SK-N-MC (cell line): ENCODE results near the gene ASCC2.
A peak's percentile ranks its signal among the peaks of the same experiment; 100 is the strongest.

ENCODE experiments used
- DNase-seq: peaks from one replicate; pipeline ENCODE4 v3.0.0-alpha.2; 2011; ENCODE audit warnings: low read depth, low spot score
- H3K27ac ChIP-seq: fragments of 200-600 bp; sonication (generic); 2 replicates; pipeline ENCODE4 v1.5.1; 2016; ENCODE audit warnings: mixed run types
- H3K36me3 ChIP-seq: fragments of 200-600 bp; sonication (generic); 2 replicates; pipeline ENCODE4 v1.6.1; 2017; ENCODE audit warnings: antibody characterized with exemption, low read length, mixed read lengths; ENCODE audit not compliant: insufficient read depth
- H3K4me3 ChIP-seq: fragments of 200-600 bp; sonication (generic); 2 replicates; pipeline ENCODE4 v1.5.1; 2016
- H3K9ac ChIP-seq: fragments of 200-600 bp; sonication (generic); 2 replicates; pipeline ENCODE4 v1.8.0; 2017; ENCODE audit warnings: mixed run types, mixed read lengths; ENCODE audit not compliant: insufficient read length
- H3K9me3 ChIP-seq: fragments of 200-600 bp; sonication (generic); 2 replicates; pipeline ENCODE4 v1.6.1; 2017; ENCODE audit warnings: low read depth, mild to moderate bottlenecking, antibody characterized with exemption, low read length, moderate library complexity, mixed read lengths
- EZH2 ChIP-seq: fragments of 200-600 bp; sonication (generic); IDR thresholded peaks from one replicate; pipeline ENCODE4 v1.6.1; 2017; ENCODE audit warnings: antibody characterized with exemption
- FOXP2 ChIP-seq: optimal IDR thresholded peaks from 2 replicates; pipeline ENCODE3; 2011; ENCODE audit warnings: mild to moderate bottlenecking, moderate library complexity; ENCODE audit not compliant: insufficient read depth; ENCODE audit errors: extremely low read length, control extremely low read depth
- POLR2AphosphoS5 ChIP-seq: IDR thresholded peaks from 2 replicates; pipeline ENCODE4 v1.6.1; 2012; ENCODE audit warnings: mild to moderate bottlenecking, low read depth, low read length, borderline replicate concordance

The ASCC2 gene

GRCh38 chr22:29837741-29838598 lies at the start of gene ASCC2:
Gene ASCC2 (minus strand): TSS chr22:29838274. CDS start chr22:29832325, 5,949 bp downstream.
- TF ChIP-seq EZH2 (no peak), FOXP2 (no peak), POLR2AphosphoS5 (peak; percentile 93)
- Histone ChIP-seq H3K9me3 (no peaks in the 10 kb centered on the region), H3K27ac (0 out of 2 replicates have a peak within 1 kb of the TSS, but pooled peaks have one; percentile 20), H3K9ac (peak within 1 kb of the TSS; percentile 87), H3K4me3 (peak within 1 kb of the TSS; percentile 92), H3K36me3 (peaks cover 8% of the 10 kb centered on the region; the same call in 1 of the 2 replicates)
- peak; percentile 86 for DNase-seq

GRCh38 chr22:29887358-29887757 lies 49.3 kb upstream of the ASCC2 start:
- Histone ChIP-seq H3K9me3 (no peaks in the 10 kb centered on the region), H3K36me3 (no peaks in the 10 kb centered on the region), H3K27ac (no peak overlapping the region), H3K4me3 (no peak overlapping the region), H3K9ac (no peak overlapping the region)
- TF ChIP-seq EZH2 (no peak), FOXP2 (no peak), POLR2AphosphoS5 (no peak)
- no peak for DNase-seq

GRCh38 chr22:29886596-29886995 lies 48.5 kb upstream of the ASCC2 start:
- Histone ChIP-seq H3K27ac (no peak overlapping the region), H3K9me3 (no peaks in the 10 kb centered on the region), H3K4me3 (no peak overlapping the region), H3K9ac (no peak overlapping the region), H3K36me3 (no peaks in the 10 kb centered on the region)
- TF ChIP-seq POLR2AphosphoS5 (no peak), EZH2 (no peak), FOXP2 (no peak)
- no peak for DNase-seq

- Histone ChIP-seq H3K36me3 (no peaks in the 10 kb centered on the region), H3K4me3 (no peak overlapping the region), H3K27ac (no peak overlapping the region), H3K9me3 (no peaks in the 10 kb centered on the region), H3K9ac (no peak overlapping the region)
- no peak for DNase-seq
- no peak for TF ChIP-seq POLR2AphosphoS5
- no peak for TF ChIP-seq FOXP2
- no peak for TF ChIP-seq EZH2
Observed at GRCh38 chr22:29885610-29886009, 47.5 kb upstream of the ASCC2 start.

GRCh38 chr22:29883775-29884097 lies 45.7 kb upstream of the ASCC2 start:
- Histone ChIP-seq H3K36me3 (no peaks in the 10 kb centered on the region), H3K9ac (peak overlapping the region; percentile 88), H3K9me3 (no peaks in the 10 kb centered on the region), H3K4me3 (peak overlapping the region; percentile 92), H3K27ac (no peak overlapping the region)
- TF ChIP-seq FOXP2 (no peak), POLR2AphosphoS5 (no peak), EZH2 (no peak)
- DNase-seq: no peak

- H3K9ac ChIP-seq: peak within 1 kb of the TSS; percentile 88
- peak within 1 kb of the TSS; percentile 92 for H3K4me3 ChIP-seq
- H3K27ac ChIP-seq: 0 out of 2 replicates have a peak within 1 kb of the TSS, but pooled peaks have one; percentile 38
- peak; percentile 3 for DNase-seq
- no peaks in the 10 kb centered on the region for H3K36me3 ChIP-seq
- no peaks in the 10 kb centered on the region for H3K9me3 ChIP-seq
- no peak for TF ChIP-seq FOXP2
- TF ChIP-seq POLR2AphosphoS5: peak; percentile 72; the same call in 1 of the 2 replicates
- TF ChIP-seq EZH2: no peak
Observed at GRCh38 chr22:29883045-29883774, 45.1 kb upstream of the ASCC2 start, which contains the start of gene MTMR3. Gene MTMR3 (plus strand): TSS chr22:29883174. CDS start chr22:29971060, 87,886 bp downstream.

GRCh38 chr22:29882716-29883044 lies 44.6 kb upstream of the ASCC2 start:
- no peak for DNase-seq
- no peaks in the 10 kb centered on the region for H3K36me3 ChIP-seq
- H3K9me3 ChIP-seq: no peaks in the 10 kb centered on the region
- TF ChIP-seq POLR2AphosphoS5 (no peak), FOXP2 (no peak)
- H3K27ac ChIP-seq: no peak overlapping the region
- H3K9ac ChIP-seq: no peak overlapping the region
- H3K4me3 ChIP-seq: peak overlapping the region; percentile 92

- Histone ChIP-seq H3K9me3 (peaks cover 3% of the 10 kb centered on the region; the same call in 1 of the 2 replicates), H3K27ac (no peak overlapping the region), H3K4me3 (no peak overlapping the region), H3K9ac (no peak overlapping the region), H3K36me3 (no peaks in the 10 kb centered on the region)
- DNase-seq: no peak
- TF ChIP-seq EZH2 (no peak), POLR2AphosphoS5 (no peak), FOXP2 (no peak)
Observed at GRCh38 chr22:29879753-29880152, 41.7 kb upstream of the ASCC2 start.
